ENCODE measurements around the gene APBB2. TPM values are rescaled to one million over a fixed set of nuclear protein-coding genes. Genes with fewer than 3 reads are reported as not detected.

Gene APBB2
- total and polyA plus RNA-seq, 12 donors = 5.2 to 35.4 (median 26.3) TPM

DNA sequence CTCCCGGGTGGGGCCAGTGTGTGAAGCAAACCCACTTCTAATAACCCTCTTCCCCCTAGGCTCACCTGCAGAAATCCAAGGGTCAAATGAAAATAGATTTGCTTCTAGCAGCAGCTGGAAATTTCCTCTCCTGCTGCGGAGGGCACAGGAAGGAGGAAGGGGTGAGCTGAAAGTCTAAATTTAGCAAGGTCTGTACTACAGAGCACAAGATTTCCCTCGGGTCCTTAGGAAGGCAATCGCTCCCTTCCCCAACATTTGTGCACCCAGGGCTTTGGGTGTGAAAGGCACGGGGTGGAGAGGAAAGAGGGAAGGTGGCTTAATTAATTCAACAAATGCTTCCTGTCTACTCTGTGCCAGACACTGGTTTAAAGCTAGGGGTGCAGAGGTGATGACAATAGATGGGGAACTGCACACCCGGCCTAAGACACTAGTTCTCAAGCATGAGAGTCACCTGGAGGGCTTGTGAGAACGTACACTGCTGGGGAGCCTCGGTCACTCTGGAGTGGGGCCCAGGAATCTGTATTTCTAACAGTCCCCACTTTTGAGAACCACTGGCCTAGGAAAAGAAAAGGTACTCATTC is 260.2 kb downstream of the APBB2 start:
- ATAC-seq (peak; percentile 60 to 85 (median 76)), DNase-seq (no peak)
- Histone ChIP-seq H3K4me3 (peak overlapping the region in 4 of 10 donors; percentile 1 to 27 (median 10)), H3K9me3 (no peaks in the 10 kb centered on the region), H3K36me3 (no peaks in the 10 kb centered on the region), H3K27me3 (no peaks in the 10 kb centered on the region), H3K4me1 (peaks cover 14 to 69% (median 33%) of the 10 kb centered on the region in 9 donors), H3K27ac (peak overlapping the region; percentile 57 to 90 (median 78))
- TF ChIP-seq, protein P1, sequence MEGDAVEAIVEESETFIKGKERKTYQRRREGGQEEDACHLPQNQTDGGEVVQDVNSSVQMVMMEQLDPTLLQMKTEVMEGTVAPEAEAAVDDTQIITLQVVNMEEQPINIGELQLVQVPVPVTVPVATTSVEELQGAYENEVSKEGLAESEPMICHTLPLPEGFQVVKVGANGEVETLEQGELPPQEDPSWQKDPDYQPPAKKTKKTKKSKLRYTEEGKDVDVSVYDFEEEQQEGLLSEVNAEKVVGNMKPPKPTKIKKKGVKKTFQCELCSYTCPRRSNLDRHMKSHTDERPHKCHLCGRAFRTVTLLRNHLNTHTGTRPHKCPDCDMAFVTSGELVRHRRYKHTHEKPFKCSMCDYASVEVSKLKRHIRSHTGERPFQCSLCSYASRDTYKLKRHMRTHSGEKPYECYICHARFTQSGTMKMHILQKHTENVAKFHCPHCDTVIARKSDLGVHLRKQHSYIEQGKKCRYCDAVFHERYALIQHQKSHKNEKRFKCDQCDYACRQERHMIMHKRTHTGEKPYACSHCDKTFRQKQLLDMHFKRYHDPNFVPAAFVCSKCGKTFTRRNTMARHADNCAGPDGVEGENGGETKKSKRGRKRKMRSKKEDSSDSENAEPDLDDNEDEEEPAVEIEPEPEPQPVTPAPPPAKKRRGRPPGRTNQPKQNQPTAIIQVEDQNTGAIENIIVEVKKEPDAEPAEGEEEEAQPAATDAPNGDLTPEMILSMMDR (IDR thresholded peaks at IDR 0.05) = no peak
- 22 to 24% methylated on average over 8 of the region's 8 CpGs for WGBS, 2 donors
- intact Hi-C loops (cut with DNase I) = no loop called here

DNA sequence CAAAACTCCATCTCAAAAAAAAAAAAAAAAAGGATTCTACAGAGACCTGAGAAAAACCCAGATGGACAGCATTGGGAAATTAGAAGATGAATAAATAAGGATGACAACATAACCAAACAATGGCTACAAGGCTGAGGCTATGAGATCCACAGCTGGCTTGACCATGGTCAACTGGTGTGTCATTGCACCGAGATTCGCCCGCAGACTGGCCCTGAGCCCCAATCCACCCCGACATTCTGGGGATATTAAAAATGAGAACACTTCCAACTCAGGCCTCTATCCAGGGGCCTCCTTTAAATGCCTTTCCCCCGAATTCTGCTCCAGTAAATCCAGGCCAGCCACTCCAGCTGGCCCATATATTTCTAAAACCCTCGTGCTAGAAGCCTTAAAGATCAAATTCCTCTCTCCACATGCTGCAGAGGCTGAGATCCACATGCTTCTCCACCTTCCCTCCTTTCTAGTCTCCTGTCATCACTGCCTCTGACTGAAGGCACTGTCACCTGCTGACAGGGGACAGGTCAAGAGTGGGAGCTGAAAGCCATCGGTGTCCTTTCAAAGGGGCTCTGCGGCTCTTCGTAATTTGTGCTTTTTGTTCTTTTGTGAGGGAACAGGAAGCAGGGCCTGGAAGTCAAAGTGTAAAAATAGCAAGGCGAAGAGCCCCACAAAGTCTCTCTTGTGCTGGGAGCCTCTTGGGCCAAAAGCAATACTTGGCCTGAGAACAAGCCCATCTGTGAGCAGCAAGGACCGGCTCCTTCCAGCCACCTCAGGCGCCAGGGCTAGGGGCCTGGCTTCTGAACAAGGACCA is 260.9 kb downstream of the APBB2 start:
- Histone ChIP-seq H3K36me3 (no peaks in the 10 kb centered on the region), H3K27ac (peak overlapping the region; percentile 57 to 90 (median 78)), H3K4me3 (peak overlapping the region in 4 of 10 donors; percentile 1 to 27 (median 10)), H3K4me1 (peaks cover 15 to 75% (median 33%) of the 10 kb centered on the region in 9 donors), H3K27me3 (no peaks in the 10 kb centered on the region), H3K9me3 (no peaks in the 10 kb centered on the region)
- ATAC-seq (peak; percentile 72 to 89 (median 84)), DNase-seq (peak in 1 of 2 donors; percentile 60)
- WGBS, 2 donors = 39 to 46% methylated on average over 12 of the region's 12 CpGs
- intact Hi-C loops (cut with DNase I) = no loop called here
- TF ChIP-seq, protein P1 (IDR thresholded peaks at IDR 0.05) = no peak

DNA sequence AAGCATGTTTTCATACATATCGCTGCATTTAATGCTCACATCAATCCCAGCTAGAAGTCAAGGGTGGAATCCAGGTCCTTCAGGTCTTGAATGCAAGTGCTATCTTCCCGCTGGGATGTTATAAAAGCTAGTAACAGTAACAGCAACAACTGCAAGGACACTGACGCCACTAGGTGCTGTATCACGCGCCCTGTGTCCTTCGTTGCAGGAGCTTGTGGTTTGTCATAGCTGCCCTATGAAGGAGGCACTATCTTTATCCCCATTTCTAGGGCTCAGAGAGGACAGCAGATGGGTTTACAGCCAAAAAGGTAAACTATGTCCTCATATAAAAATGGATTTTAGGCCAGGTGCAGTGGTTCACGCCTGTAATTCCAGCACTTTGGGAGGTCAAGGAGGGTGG is 261.7 kb downstream of the APBB2 start:
- no peaks in the 10 kb centered on the region for H3K36me3 ChIP-seq
- intact Hi-C loops (cut with DNase I) = no loop called here
- H3K4me1 ChIP-seq = peaks cover 15 to 84% (median 33%) of the 10 kb centered on the region in 9 donors
- ATAC-seq (no peak), DNase-seq (no peak)
- TF ChIP-seq, protein P1 (IDR thresholded peaks at IDR 0.05) = no peak
- peak overlapping the region in 9 of 10 donors; percentile 57 to 90 (median 78) for H3K27ac ChIP-seq
- H3K27me3 ChIP-seq = no peaks in the 10 kb centered on the region
- 95 to 97% methylated on average over 7 of the region's 7 CpGs for WGBS, 2 donors
- H3K4me3 ChIP-seq = no peak overlapping the region
- H3K9me3 ChIP-seq = no peaks in the 10 kb centered on the region

DNA sequence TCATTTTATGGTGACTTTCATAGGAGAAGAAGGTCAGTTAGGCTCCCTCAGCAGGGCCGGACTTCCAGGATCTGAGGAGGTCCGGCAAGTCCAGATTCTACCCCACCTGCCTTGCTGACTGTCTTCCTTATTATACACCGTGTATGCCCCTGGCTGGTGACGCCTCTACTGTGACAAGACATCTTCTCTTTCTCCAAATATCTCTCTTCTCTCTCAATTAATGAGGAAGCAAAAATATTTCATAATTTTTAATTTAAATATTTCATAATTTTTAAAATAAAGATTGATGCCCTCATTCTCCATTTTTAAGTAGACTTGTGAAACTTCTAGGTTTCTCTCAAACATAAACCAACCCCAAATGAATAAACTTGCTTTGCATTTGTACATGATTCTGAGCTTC is 262.1 kb downstream of the APBB2 start:
- Histone ChIP-seq H3K9me3 (no peaks in the 10 kb centered on the region), H3K4me1 (peaks cover 15 to 86% (median 33%) of the 10 kb centered on the region in 9 donors), H3K27ac (peak overlapping the region in 5 of 10 donors; percentile 77 to 90 (median 79)), H3K4me3 (no peak overlapping the region), H3K27me3 (no peaks in the 10 kb centered on the region), H3K36me3 (no peaks in the 10 kb centered on the region)
- 93% methylated on average over 4 of the region's 4 CpGs for WGBS, 2 donors
- TF ChIP-seq, protein P1 (IDR thresholded peaks at IDR 0.05) = no peak
- intact Hi-C loops (cut with DNase I) = no loop called here
- DNase-seq = no peak
- ATAC-seq = no peak

Data from heart right ventricle (tissue), 16 donors.